ENCODE results near the gene CACNB4.

DNA sequence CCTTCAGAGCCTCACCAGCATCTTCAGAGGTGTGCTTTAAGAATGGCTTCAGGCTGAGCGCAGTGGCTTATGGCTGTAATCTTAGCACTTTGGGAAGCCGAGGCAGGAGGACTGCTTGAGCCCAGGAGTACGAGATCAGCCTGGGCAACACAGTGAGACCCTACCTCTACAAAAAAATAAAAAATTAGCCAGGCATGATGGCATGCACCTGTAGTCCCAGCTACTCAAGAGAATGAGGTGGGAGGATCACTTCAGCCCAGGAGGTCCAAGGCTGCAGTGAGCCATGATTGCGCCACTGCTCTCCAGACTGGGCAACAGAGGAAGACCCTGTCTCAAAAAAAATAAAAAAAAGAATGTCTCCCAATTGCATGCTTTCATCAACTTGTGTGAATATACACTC is 137.3 kb downstream of the CACNB4 start:
- TF ChIP-seq, protein P1, sequence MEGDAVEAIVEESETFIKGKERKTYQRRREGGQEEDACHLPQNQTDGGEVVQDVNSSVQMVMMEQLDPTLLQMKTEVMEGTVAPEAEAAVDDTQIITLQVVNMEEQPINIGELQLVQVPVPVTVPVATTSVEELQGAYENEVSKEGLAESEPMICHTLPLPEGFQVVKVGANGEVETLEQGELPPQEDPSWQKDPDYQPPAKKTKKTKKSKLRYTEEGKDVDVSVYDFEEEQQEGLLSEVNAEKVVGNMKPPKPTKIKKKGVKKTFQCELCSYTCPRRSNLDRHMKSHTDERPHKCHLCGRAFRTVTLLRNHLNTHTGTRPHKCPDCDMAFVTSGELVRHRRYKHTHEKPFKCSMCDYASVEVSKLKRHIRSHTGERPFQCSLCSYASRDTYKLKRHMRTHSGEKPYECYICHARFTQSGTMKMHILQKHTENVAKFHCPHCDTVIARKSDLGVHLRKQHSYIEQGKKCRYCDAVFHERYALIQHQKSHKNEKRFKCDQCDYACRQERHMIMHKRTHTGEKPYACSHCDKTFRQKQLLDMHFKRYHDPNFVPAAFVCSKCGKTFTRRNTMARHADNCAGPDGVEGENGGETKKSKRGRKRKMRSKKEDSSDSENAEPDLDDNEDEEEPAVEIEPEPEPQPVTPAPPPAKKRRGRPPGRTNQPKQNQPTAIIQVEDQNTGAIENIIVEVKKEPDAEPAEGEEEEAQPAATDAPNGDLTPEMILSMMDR (IDR thresholded peaks at IDR 0.05; ENCODE audit: low read length): no peak
- TF ChIP-seq EZH2 (IDR thresholded peaks at IDR 0.05; ENCODE audit: borderline replicate concordance, low read length): no peak
